ENCODE results near the gene CPLX1. TPM values are rescaled to one million over a fixed set of nuclear protein-coding genes. Genes with fewer than 3 reads are reported as not detected.

CPLX1 gene
- total RNA-seq, 4 donors from 2014 or later = 1.8 to 2.4 (median 2.4) TPM; not detected in 1

GRCh38 chr4:820230-821172 lies 5.4 kb downstream of the CPLX1 start:
- H3K4me3 ChIP-seq = no peak overlapping the region
- H3K27ac ChIP-seq = no peak overlapping the region
- H3K9me3 ChIP-seq = peaks cover 0 to 8% (median 0%) of the 10 kb centered on the region in 4 donors
- H3K27me3 ChIP-seq = peaks cover 0 to 90% of the 10 kb centered on the region in 2 donors
- TF ChIP-seq EP300 (IDR thresholded peaks at IDR 0.05) (no peak), POLR2A (IDR thresholded peaks at IDR 0.05) (no peak), CTCF (IDR thresholded peaks at IDR 0.05) (no peak)
- H3K4me1 ChIP-seq = peaks cover 0 to 9% (median 0%) of the 10 kb centered on the region in 4 donors
- H3K36me3 ChIP-seq = no peaks in the 10 kb centered on the region
- DNase-seq (ENCODE audit: low spot score in 2 of 2) = no peak
- 78 to 81% methylated on average over 23 to 24 of the region's 24 CpGs for WGBS, 2 donors

- TF ChIP-seq EP300 (IDR thresholded peaks at IDR 0.05) (no peak), CTCF (IDR thresholded peaks at IDR 0.05) (no peak), POLR2A (IDR thresholded peaks at IDR 0.05) (no peak)
- no peak for DNase-seq (ENCODE audit: low spot score in 2 of 2)
- 82 to 86% methylated on average over 16 to 20 of the region's 20 CpGs for WGBS, 2 donors
Measured at GRCh38 chr4:819401-820229, 6.3 kb downstream of the CPLX1 start.

GRCh38 chr4:818106-818921 lies 7.6 kb downstream of the CPLX1 start:
- TF ChIP-seq EP300 (IDR thresholded peaks at IDR 0.05) = no peak
- no peak for TF ChIP-seq CTCF (IDR thresholded peaks at IDR 0.05)
- no peak for TF ChIP-seq POLR2A (IDR thresholded peaks at IDR 0.05)
- H3K4me3 ChIP-seq = no peak overlapping the region
- H3K4me1 ChIP-seq = no peaks in the 10 kb centered on the region
- peaks cover 0 to 8% (median 0%) of the 10 kb centered on the region in 4 donors for H3K9me3 ChIP-seq
- H3K36me3 ChIP-seq = no peaks in the 10 kb centered on the region
- DNase-seq (ENCODE audit: low spot score in 2 of 2) = no peak
- 82 to 84% methylated on average over 36 to 42 of the region's 42 CpGs for WGBS, 2 donors
- H3K27ac ChIP-seq = no peak overlapping the region
- peaks cover 0 to 90% of the 10 kb centered on the region in 2 donors for H3K27me3 ChIP-seq

More at GRCh38 chr4:819401-820229, 6.3 kb downstream of the CPLX1 start:
- Histone ChIP-seq H3K36me3 (no peaks in the 10 kb centered on the region), H3K27me3 (peaks cover 0 to 90% of the 10 kb centered on the region in 2 donors), H3K9me3 (peaks cover 0 to 8% (median 0%) of the 10 kb centered on the region in 4 donors), H3K27ac (no peak overlapping the region), H3K4me1 (no peaks in the 10 kb centered on the region), H3K4me3 (no peak overlapping the region)

GRCh38 chr4:815464-816146 lies 10.3 kb downstream of the CPLX1 start:
- H3K9me3 ChIP-seq = peaks cover 0 to 15% (median 0%) of the 10 kb centered on the region in 4 donors
- H3K4me1 ChIP-seq = no peaks in the 10 kb centered on the region
- no peak for DNase-seq (ENCODE audit: low spot score in 2 of 2)
- H3K4me3 ChIP-seq = no peak overlapping the region
- no peaks in the 10 kb centered on the region for H3K36me3 ChIP-seq
- H3K27ac ChIP-seq = no peak overlapping the region
- 17 to 26% methylated on average over 11 of the region's 11 CpGs for WGBS, 2 donors
- TF ChIP-seq CTCF (IDR thresholded peaks at IDR 0.05) = no peak
- no peak for TF ChIP-seq EP300 (IDR thresholded peaks at IDR 0.05)
- no peak for TF ChIP-seq POLR2A (IDR thresholded peaks at IDR 0.05)
- peaks cover 0 to 75% of the 10 kb centered on the region in 2 donors for H3K27me3 ChIP-seq

Measured in tibial nerve (tissue), 4 donors.